Measurements from ENCODE around the gene ISCA2.
"Not testable (repeated sequence)": the region's sequence is repeated elsewhere in the genome, so short reads cannot be mapped to it uniquely, and the experiment has no call there.

Gene ISCA2, protein sequence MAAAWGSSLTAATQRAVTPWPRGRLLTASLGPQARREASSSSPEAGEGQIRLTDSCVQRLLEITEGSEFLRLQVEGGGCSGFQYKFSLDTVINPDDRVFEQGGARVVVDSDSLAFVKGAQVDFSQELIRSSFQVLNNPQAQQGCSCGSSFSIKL

DNA sequence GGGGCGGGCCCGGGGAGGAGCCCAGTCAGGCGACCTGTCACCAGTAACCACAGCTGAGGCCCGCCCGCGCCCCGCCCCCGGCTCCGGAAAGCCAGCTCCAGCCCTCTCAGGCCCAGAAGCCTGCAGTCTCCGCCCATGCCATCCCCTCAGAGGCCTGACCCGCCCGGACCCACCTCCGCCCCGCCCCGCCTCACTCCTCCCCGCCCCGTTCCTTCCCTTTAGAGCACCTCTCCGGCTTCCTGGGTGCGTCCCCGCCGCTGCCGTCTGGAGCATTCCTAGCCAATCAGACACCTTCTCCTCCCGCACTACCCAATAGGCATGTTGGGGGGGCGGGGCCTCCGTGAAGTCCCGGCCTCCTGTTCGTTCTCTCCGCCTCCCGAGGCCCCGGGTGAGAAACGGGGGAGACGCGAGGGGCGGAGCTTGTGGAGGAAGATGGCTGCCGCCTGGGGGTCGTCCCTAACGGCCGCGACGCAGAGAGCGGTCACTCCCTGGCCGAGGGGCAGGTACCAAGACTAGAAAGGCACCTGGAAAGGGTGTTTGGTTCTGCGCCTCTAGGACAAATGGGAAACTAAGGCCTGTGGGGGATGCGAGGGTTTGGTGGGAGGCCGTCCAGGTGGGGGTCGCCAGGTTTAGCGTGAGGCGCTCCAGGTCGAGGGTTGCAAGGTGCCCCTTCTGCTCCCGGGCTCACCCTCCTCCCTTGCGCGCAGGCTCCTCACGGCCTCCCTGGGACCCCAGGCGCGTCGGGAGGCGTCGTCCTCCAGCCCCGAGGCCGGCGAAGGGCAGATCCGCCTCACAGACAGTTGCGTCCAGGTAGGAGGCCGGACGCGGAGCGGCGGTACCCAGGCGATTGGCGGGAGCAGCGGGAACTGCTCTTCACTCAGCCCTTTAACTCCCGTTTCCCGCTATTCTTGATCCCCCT lies at the start of gene ISCA2:
Gene ISCA2 (plus strand): TSS at position 423 of the 919 bp plus-strand sequence. CDS start 10 bp downstream, at position 433.
- TF ChIP-seq, protein P1, sequence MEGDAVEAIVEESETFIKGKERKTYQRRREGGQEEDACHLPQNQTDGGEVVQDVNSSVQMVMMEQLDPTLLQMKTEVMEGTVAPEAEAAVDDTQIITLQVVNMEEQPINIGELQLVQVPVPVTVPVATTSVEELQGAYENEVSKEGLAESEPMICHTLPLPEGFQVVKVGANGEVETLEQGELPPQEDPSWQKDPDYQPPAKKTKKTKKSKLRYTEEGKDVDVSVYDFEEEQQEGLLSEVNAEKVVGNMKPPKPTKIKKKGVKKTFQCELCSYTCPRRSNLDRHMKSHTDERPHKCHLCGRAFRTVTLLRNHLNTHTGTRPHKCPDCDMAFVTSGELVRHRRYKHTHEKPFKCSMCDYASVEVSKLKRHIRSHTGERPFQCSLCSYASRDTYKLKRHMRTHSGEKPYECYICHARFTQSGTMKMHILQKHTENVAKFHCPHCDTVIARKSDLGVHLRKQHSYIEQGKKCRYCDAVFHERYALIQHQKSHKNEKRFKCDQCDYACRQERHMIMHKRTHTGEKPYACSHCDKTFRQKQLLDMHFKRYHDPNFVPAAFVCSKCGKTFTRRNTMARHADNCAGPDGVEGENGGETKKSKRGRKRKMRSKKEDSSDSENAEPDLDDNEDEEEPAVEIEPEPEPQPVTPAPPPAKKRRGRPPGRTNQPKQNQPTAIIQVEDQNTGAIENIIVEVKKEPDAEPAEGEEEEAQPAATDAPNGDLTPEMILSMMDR (IDR thresholded peaks at IDR 0.05; ENCODE audit: low read depth, low read length), result no peak
- peak; percentile 98 for DNase-seq (ENCODE audit: extremely low read depth, low read depth)

DNA sequence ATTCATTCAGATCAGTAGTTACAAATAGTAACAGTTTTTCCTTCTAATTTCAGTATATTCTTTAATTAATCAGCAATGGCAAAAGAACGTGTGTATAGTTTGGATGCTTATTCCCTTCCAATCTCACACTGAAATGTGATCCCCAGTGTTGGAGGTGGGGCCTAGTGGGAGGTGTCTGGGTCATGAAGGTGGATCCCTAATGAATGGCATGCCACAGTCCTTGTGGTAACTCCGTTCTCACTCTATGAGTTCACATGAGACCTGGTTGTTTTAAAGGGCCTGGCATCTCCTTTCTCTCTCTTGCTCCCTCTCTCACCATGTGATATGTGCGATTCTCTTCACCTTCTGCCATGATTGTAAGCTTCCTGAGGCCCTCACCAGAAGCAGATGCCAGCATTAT lies 48.7 kb upstream of the ISCA2 start:
- no peak for DNase-seq (ENCODE audit: extremely low read depth, low read depth)
- TF ChIP-seq, protein P1 (IDR thresholded peaks at IDR 0.05; ENCODE audit: low read depth, low read length), result no peak

DNA sequence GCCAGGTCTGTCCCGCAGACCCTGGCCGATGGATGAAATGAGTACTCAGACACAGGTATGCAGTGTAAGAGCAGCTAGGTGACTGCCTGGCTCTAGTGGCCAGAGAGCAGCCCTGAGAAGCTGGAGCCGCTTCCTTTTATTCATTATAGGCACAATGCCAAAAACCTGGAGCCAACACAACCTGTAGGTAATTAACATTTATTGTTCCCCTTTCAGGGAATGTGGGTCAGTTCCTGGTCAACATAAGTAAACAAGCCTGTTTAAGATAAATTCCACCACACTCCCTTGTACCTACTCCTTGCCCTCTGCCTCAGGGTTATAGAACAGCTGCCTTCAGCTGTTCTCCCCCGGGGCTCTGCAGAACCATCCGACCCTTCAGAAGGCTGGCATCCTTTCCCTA lies 39.2 kb upstream of the ISCA2 start:
- DNase-seq (ENCODE audit: extremely low read depth, low read depth), result not testable (repeated sequence)

DNA sequence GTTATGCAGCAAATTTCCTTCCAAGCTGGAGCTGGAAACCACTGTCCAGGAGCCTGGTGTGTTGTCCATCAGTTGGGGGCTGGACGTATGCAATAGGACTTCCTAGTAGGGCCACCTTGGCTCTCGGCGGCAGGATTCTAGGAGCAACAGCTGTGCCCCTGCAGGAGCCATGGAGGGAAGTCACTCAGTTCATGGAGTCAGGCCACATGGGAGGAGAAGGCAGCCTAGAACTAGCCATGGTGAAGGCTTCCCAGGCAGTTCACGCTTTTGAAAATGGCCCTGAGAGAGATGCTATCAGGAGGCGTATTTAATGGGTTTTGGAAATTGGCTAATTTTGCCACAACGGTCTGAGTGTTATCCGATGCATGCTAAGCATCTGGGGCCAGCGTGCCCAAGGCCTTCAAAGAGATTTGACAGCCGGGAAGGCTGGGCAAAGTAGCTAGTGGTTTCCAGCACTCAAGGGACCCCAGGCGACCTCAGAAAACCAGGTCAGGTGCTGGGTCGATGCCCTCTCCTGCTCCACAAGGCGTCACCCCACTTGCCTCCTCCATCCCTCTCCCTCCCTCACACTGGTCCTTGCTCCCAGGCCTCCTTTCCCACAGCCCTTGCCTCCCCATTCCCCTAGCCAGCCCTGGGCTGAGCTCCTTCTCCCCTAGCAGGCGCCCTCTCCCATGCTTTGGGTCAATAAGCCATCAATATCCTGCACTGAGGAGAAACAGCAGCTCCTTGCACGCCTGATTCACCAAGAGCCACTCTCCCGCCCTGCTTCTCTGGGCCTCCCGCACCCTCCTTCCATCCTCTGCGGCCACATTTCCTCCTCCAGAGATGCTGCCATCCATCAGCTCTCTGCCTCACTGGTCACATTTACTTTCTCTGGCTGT lies 36.6 kb upstream of the ISCA2 start:
- TF ChIP-seq, protein P1 (IDR thresholded peaks at IDR 0.05; ENCODE audit: low read depth, low read length), result no peak
- no peak for DNase-seq (ENCODE audit: extremely low read depth, low read depth)

DNA sequence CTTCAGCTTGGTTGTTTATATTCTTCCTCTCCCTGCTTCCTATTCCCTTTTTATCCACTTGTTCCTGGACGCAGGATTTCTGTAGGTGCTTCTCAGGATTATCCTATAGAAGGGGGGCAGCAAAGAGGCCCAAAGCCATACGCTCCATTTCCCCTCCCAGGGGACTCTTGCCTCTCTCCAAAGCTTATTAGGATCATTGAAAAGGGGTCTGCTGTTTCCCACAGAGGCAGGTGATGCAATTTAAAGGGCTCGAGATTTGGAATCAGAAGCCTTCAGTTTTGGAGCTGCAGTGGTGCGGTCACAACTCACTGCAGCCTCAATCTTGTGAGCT lies 36.0 kb upstream of the ISCA2 start:
- TF ChIP-seq, protein P1 (IDR thresholded peaks at IDR 0.05; ENCODE audit: low read depth, low read length), result no peak
- DNase-seq (ENCODE audit: extremely low read depth, low read depth), result no peak

DNA sequence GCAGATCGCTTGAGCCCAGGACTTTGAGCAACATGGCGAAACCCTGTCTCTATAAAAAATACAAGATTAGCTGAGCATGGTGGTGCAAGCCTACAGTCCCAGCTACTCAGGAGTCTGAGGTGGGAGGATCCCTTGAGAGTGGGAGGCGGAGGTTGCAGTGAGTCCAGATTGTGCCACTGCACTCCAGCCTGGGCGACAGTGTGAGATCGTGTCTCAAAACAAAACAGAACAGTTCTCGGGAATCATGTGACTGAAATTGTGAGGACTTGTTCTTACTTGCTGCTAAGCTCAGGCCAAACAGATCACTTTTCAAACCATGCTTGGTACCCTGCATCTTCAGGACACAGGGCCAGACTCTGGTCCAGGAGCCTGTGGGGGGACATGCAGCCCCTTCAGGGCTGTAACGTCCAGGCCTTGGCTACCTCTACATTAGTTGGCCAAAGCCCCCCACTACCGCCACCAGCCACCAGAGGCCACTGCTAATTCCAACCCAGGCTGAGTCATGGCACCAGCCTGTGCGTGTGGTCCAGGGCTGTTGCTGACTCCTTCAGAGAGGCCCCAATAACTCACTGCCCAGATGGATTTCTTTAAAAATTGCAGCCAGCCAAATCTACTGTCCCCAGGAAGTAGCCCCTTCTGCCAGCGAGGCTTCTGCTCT lies 34.1 kb upstream of the ISCA2 start:
- DNase-seq (ENCODE audit: extremely low read depth, low read depth), result peak; percentile 11
- TF ChIP-seq, protein P1 (IDR thresholded peaks at IDR 0.05; ENCODE audit: low read depth, low read length), result peak; percentile 75

DNA sequence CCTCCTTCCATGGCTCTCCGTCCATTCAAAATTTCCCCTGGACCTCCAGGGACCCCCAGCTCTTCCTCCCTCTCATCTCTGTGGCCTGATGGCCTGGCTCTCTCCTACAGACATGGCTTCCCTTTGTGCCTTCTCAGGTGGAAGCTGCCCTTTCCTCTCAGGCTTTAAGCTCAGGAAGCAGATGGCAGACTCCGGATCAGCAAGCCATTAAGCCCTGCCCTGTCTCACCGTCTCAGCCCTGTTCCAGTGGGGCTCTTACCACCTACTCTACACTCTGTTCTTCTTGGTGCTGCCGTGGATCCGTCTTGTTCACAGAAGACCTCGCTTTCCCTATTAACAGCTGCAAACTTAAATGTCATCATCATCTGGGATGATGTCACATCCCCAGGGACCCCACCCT lies 33.6 kb upstream of the ISCA2 start:
- TF ChIP-seq, protein P1 (IDR thresholded peaks at IDR 0.05; ENCODE audit: low read depth, low read length), result no peak
- DNase-seq (ENCODE audit: extremely low read depth, low read depth), result no peak
